Measurements from ENCODE around the gene ANXA6.

The ANXA6 gene

GRCh38 chr5:151125421-151125820 lies 32.2 kb downstream of the ANXA6 start:
- DNase-seq, result peak; percentile 61

GRCh38 chr5:151123897-151124751 lies 33.5 kb downstream of the ANXA6 start:
- DNase-seq, result no peak

GRCh38 chr5:151122828-151123227 lies 34.8 kb downstream of the ANXA6 start:
- no peak for DNase-seq

GRCh38 chr5:151121665-151122064 lies 35.9 kb downstream of the ANXA6 start:
- no peak for DNase-seq

GRCh38 chr5:151121095-151121494 lies 36.5 kb downstream of the ANXA6 start:
- DNase-seq, result no peak

- no peak for DNase-seq
Measured at GRCh38 chr5:151118913-151119575, 38.5 kb downstream of the ANXA6 start.

- peak; percentile 44 for DNase-seq
Measured at GRCh38 chr5:151115272-151115905, 42.2 kb downstream of the ANXA6 start.

- no peak for DNase-seq
Measured at GRCh38 chr5:151113651-151114050, 43.9 kb downstream of the ANXA6 start.

GRCh38 chr5:151110992-151111391 lies 46.6 kb downstream of the ANXA6 start:
- DNase-seq, result no peak

- DNase-seq, result no peak
Measured at GRCh38 chr5:151110122-151110681, 47.4 kb downstream of the ANXA6 start.

GRCh38 chr5:151108566-151108965 lies 49.0 kb downstream of the ANXA6 start:
- DNase-seq, result no peak

GRCh38 chr5:151107738-151108520 lies 49.6 kb downstream of the ANXA6 start:
- no peak for DNase-seq

- no peak for DNase-seq
Measured at GRCh38 chr5:151107084-151107483, 50.5 kb downstream of the ANXA6 start.

GRCh38 chr5:151106509-151106908 lies 51.1 kb downstream of the ANXA6 start:
- DNase-seq, result no peak

GRCh38 chr5:151106043-151106442 lies 51.5 kb downstream of the ANXA6 start:
- no peak for DNase-seq

GRCh38 chr5:151105561-151105960 lies 52.0 kb downstream of the ANXA6 start:
- no peak for DNase-seq

- no peak for DNase-seq
Measured at GRCh38 chr5:151104795-151105194, 52.8 kb downstream of the ANXA6 start.

GRCh38 chr5:151101746-151102145 lies 55.8 kb downstream of the ANXA6 start:
- DNase-seq, result no peak

- DNase-seq, result no peak
Measured at GRCh38 chr5:151101151-151101550, 56.4 kb downstream of the ANXA6 start.

- no peak for DNase-seq
Measured at GRCh38 chr5:151100681-151101080, 56.9 kb downstream of the ANXA6 start.

GRCh38 chr5:151098768-151099121 lies 58.8 kb downstream of the ANXA6 start:
- no peak for DNase-seq

- DNase-seq, result peak; percentile 87
Measured at GRCh38 chr5:151097820-151098767, 59.5 kb downstream of the ANXA6 start.

Data from MV-4-11 (cell line).